Stimulated activated CD8-positive, alpha-beta memory T cell treated with anti-CD3 and anti-CD28 coated beads, Interleukin-15, amount 100 ng/mL, for 4 hours (primary cell): ENCODE measurements around the gene TP53TG3F.
"Not testable (repeated sequence)": the region's sequence is repeated elsewhere in the genome, so short reads cannot be mapped to it uniquely, and the experiment has no call there.

ENCODE experiments used
- DNase-seq, 2 donors: peaks; one replicate each; pipeline ENCODE4 v3.0.0-alpha.2; 2020; ENCODE audit warnings: low read depth in 2 of 2

TP53TG3F gene, protein sequence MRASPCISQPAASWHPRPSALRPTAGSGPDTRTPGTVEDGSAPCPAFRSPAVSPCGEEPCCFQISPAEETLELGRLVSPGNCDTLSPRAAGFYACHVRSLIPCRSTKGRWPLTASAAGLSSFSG

GRCh38 chr16:33459312-33459711, at the start of gene TP53TG3F:
Gene TP53TG3F (plus strand): TSS chr16:33459612. CDS start chr16:33459680, 68 bp downstream.
- DNase-seq, result not testable (repeated sequence)

DNA sequence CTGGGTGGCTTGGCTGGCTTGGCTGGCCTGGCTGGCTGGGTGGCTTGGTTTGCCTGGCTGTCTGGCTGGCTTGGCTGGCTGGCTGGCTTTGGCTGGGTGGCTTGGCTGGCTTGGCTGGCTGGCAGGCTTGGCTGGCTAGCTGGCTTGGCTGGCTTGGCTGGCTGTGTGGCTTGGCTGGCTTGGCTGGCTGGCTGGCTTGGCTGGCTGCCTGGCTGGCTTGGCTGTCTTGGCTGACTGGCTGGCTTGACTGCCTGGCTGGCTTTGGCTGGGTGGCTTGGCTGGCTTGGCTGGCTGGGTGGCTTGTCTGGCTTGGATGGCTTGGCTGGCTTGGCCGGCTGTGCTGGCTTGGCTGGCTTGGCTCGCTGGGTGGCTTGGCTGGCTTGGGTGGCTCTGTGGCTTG, 32.2 kb downstream of the TP53TG3F start:
- not testable (repeated sequence) for DNase-seq

GRCh38 chr16:33507231-33507630, 47.8 kb downstream of the TP53TG3F start:
- not testable (repeated sequence) for DNase-seq

- not testable (repeated sequence) for DNase-seq
Observed at GRCh38 chr16:33509070-33509469, 49.7 kb downstream of the TP53TG3F start.

DNA sequence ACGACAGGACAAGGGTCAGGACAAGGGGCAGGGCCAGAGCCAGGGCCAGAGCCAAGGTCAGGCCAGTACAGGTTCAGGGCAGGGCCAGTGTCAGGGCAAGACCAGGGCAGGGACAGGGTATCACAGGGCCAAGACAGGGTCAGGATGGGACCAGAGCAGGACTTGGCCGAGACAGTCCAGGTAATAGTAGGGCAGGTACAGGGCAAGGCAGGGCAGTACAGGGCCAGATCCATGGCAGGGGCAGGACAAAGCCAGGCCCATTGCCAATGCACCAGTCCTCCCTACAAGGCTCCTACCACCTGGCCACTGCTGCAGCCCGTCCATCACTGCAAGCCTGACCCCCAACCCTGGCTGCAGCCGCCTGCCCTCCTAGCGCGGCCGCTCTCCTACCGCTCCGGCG, 50.5 kb downstream of the TP53TG3F start:
- DNase-seq, result not testable (repeated sequence)
